Caco-2 (cell line): ENCODE measurements around the gene PDE6G. TPM values are rescaled to one million over a fixed set of nuclear protein-coding genes. Genes with fewer than 3 reads are reported as not detected.

Experiments used
- BruUV-seq: library from RNA; stranded (reverse); fragments of 400-500 nt; replicated peaks from 2 replicates; lab custom pipeline; 2021; lab: Mats Ljungman, UMichigan
- CTCF ChIA-PET: fragments of 300-600 bp; sonication (Branson Sonifier 250); formaldehyde crosslinking; loops from one replicate; lab custom pipeline; 2022; ENCODE audit warnings: antibody characterized with exemption; lab: Charles Lee
- POLR2A ChIA-PET: fragments of 300-600 bp; sonication (Branson Sonifier 250); formaldehyde crosslinking; loops from one replicate; lab custom pipeline; 2022; ENCODE audit warnings: antibody characterized with exemption; lab: Charles Lee
- DNase-seq, 2 experiments: peaks; one replicate each; pipeline versions ENCODE4 v3.0.0 to v3.0.0-alpha.2; 2020 to 2022
- H3K27me3 ChIP-seq: replicated peaks from 2 replicates; pipeline ENCODE4 v1.6.0; 2011; ENCODE audit warnings: low read length; ENCODE audit not compliant: control insufficient read depth, insufficient read depth
- H3K36me3 ChIP-seq: 2 replicates; pipeline ENCODE4 v1.5.1; 2011; ENCODE audit warnings: low read length; ENCODE audit not compliant: control insufficient read depth, insufficient read depth
- H3K4me1 ChIP-seq: fragments of 250-450 bp; sonication (Bioruptor Pico); 2 replicates; pipeline ENCODE4 v1.5.1; 2020; ENCODE audit warnings: mild to moderate bottlenecking
- H3K4me3 ChIP-seq: 2 replicates; pipeline ENCODE4 v1.5.1; 2011; ENCODE audit warnings: low read depth, mild to moderate bottlenecking, control low read depth, low read length
- H3K9me3 ChIP-seq: fragments of 250-450 bp; sonication (Bioruptor Pico); 2 replicates; pipeline ENCODE4 v1.5.1; 2020; ENCODE audit warnings: mild to moderate bottlenecking, moderate library complexity
- H3K27ac Mint-ChIP-seq: one replicate; pipeline ENCODE4 v1.8.0; 2022; ENCODE audit warnings: mixed read lengths; ENCODE audit not compliant: unreplicated experiment
- H3K27me3 Mint-ChIP-seq: one replicate; pipeline ENCODE4 v1.8.0; 2022; ENCODE audit warnings: mixed read lengths; ENCODE audit not compliant: insufficient read depth, unreplicated experiment
- H3K36me3 Mint-ChIP-seq: one replicate; pipeline ENCODE4 v1.8.0; 2022; ENCODE audit warnings: mild to moderate bottlenecking, mixed read lengths; ENCODE audit not compliant: insufficient read depth, unreplicated experiment
- H3K4me1 Mint-ChIP-seq: one replicate; pipeline ENCODE4 v1.8.0; 2022; ENCODE audit warnings: low read depth, mixed read lengths; ENCODE audit not compliant: unreplicated experiment
- H3K4me3 Mint-ChIP-seq: one replicate; pipeline ENCODE4 v1.8.0; 2022; ENCODE audit warnings: mild to moderate bottlenecking, moderate library complexity, mixed read lengths; ENCODE audit not compliant: unreplicated experiment
- H3K9me3 Mint-ChIP-seq: one replicate; pipeline ENCODE4 v1.8.0; 2022; ENCODE audit warnings: mixed read lengths; ENCODE audit not compliant: unreplicated experiment
- CTCF ChIP-seq, 2 experiments: fragments of 200-600 bp in 1 of 2; IDR thresholded peaks; 1 replicate in 1 of 2; 2 replicates in 1 of 2; pipeline versions ENCODE4 v1.5.1 to v1.8.0; 2011 to 2022; ENCODE audit warnings: antibody characterized with exemption in 1 of 2, control low read depth in 1 of 2, inconsistent platforms in 1 of 2, low read depth in 1 of 2, low read length in 1 of 2, mild to moderate bottlenecking in 1 of 2, moderate library complexity in 1 of 2; ENCODE audit not compliant: insufficient read depth in 1 of 2, severe bottlenecking in 1 of 2, unreplicated experiment in 1 of 2
- intact Hi-C: fragments of 100-400 bp; cut with micrococcal nuclease; formaldehyde crosslinking; loops from one replicate; pipeline ENCODE4 v1.10.0; 2022; ENCODE audit not compliant: unreplicated experiment
- total RNA-seq: library from RNA; stranded (reverse); gene quantifications from 2 replicates; pipeline ENCODE4 v1.2.3, GENCODE V29; 2022

The PDE6G gene
- total RNA-seq, 1 experiment from 2014 or later, result not detected

GRCh38 chr17:81683584-81684441, 27.5 kb upstream of the PDE6G start, which contains the start of the genes ARL16 and HGS:
TSS of gene ARL16 (minus strand) at chr17:81683797. CDS start at chr17:81683753, 44 bp downstream.
TSS of gene HGS (plus strand) at chr17:81684011. CDS start at chr17:81684067, 56 bp downstream.
- peak; percentile 98 to 99 for DNase-seq
- Mint-ChIP-seq H3K36me3 (peaks cover 42% of the 10 kb centered on the region), H3K4me1 (no peaks in the 10 kb centered on the region), H3K27ac (peak within 1 kb of the TSS; percentile 95), H3K9me3 (no peaks in the 10 kb centered on the region), H3K4me3 (peak within 1 kb of the TSS; percentile 97), H3K27me3 (no peaks in the 10 kb centered on the region)
- no peaks in the 10 kb centered on the region for H3K9me3 ChIP-seq
- ChIA-PET POLR2A (interaction anchor here (0.7 to 1.6 kb wide), 8 partner anchors 17 to 347 kb away, joined by 3 to 45 read pairs (median 4); partner anchors contain the start of genes CCDC137, MCRIP1, MRPL12 and OXLD1), CTCF (interaction anchor here (1.0 kb wide), 1 partner anchor 18 kb away, joined by 4 read pairs; no protein-coding TSS in a partner anchor)
- TF ChIP-seq CTCF (IDR thresholded peaks at IDR 0.05; ENCODE audit: insufficient read depth in 1 of 2, low read depth in 1 of 2, low read length in 1 of 2, severe bottlenecking in 1 of 2, unreplicated experiment in 1 of 2), result no peak
- peaks cover 3% of the 10 kb centered on the region for H3K36me3 ChIP-seq
- H3K27me3 ChIP-seq, result no peaks in the 10 kb centered on the region
- BruUV-seq, result no TSS peak
- 0 out of 2 replicates have a peak, but pooled peaks cover 10% of the 10 kb centered on the region for H3K4me1 ChIP-seq
- intact Hi-C loops, result loop anchor here (1.0 kb wide), 1 partner anchor 19 kb away; the partner anchor contains the start of gene MRPL12
- H3K4me3 ChIP-seq, result peak within 1 kb of the TSS; percentile 89

- POLR2A ChIA-PET, result interaction anchor here (0.7 to 1.6 kb wide), 8 partner anchors 15 to 347 kb away, joined by 3 to 45 read pairs (median 5); partner anchors contain the start of genes CCDC137, MCRIP1, MRPL12 and OXLD1
- CTCF ChIA-PET, result interaction anchor here (1.0 kb wide), 1 partner anchor 19 kb away, joined by 4 read pairs; no protein-coding TSS in a partner anchor
- Histone ChIP-seq H3K4me3 (peak overlapping the region; percentile 89), H3K36me3 (peaks cover 2% of the 10 kb centered on the region), H3K9me3 (no peaks in the 10 kb centered on the region), H3K4me1 (0 out of 2 replicates have a peak, but pooled peaks cover 10% of the 10 kb centered on the region), H3K27me3 (no peaks in the 10 kb centered on the region)
- Mint-ChIP-seq H3K4me3 (peak overlapping the region; percentile 97), H3K36me3 (peaks cover 35% of the 10 kb centered on the region), H3K9me3 (no peaks in the 10 kb centered on the region), H3K27me3 (no peaks in the 10 kb centered on the region), H3K4me1 (no peaks in the 10 kb centered on the region), H3K27ac (peak overlapping the region; percentile 95)
- DNase-seq, result no peak
- intact Hi-C loops, result loop anchor here (1.0 kb wide), 1 partner anchor 20 kb away; the partner anchor contains the start of gene MRPL12
- BruUV-seq, result no TSS peak
- no peak for TF ChIP-seq CTCF (IDR thresholded peaks at IDR 0.05; ENCODE audit: insufficient read depth in 1 of 2, low read depth in 1 of 2, low read length in 1 of 2, severe bottlenecking in 1 of 2, unreplicated experiment in 1 of 2)
Measured at GRCh38 chr17:81683208-81683583, 26.9 kb upstream of the PDE6G start.
